Stimulated activated CD4-positive, alpha-beta T cell treated with anti-CD3 and anti-CD28 coated beads, Interleukin-4, amount 100 ng/mL, for 1 hour (primary cell): ENCODE data around the gene PPP1R13B.
"Not testable (repeated sequence)": the region's sequence is repeated elsewhere in the genome, so short reads cannot be mapped to it uniquely, and the experiment has no call there.

Source experiments
- DNase-seq: peaks from one replicate; pipeline ENCODE4 v3.0.0-alpha.2; 2020

Gene PPP1R13B, protein sequence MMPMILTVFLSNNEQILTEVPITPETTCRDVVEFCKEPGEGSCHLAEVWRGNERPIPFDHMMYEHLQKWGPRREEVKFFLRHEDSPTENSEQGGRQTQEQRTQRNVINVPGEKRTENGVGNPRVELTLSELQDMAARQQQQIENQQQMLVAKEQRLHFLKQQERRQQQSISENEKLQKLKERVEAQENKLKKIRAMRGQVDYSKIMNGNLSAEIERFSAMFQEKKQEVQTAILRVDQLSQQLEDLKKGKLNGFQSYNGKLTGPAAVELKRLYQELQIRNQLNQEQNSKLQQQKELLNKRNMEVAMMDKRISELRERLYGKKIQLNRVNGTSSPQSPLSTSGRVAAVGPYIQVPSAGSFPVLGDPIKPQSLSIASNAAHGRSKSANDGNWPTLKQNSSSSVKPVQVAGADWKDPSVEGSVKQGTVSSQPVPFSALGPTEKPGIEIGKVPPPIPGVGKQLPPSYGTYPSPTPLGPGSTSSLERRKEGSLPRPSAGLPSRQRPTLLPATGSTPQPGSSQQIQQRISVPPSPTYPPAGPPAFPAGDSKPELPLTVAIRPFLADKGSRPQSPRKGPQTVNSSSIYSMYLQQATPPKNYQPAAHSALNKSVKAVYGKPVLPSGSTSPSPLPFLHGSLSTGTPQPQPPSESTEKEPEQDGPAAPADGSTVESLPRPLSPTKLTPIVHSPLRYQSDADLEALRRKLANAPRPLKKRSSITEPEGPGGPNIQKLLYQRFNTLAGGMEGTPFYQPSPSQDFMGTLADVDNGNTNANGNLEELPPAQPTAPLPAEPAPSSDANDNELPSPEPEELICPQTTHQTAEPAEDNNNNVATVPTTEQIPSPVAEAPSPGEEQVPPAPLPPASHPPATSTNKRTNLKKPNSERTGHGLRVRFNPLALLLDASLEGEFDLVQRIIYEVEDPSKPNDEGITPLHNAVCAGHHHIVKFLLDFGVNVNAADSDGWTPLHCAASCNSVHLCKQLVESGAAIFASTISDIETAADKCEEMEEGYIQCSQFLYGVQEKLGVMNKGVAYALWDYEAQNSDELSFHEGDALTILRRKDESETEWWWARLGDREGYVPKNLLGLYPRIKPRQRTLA

DNA sequence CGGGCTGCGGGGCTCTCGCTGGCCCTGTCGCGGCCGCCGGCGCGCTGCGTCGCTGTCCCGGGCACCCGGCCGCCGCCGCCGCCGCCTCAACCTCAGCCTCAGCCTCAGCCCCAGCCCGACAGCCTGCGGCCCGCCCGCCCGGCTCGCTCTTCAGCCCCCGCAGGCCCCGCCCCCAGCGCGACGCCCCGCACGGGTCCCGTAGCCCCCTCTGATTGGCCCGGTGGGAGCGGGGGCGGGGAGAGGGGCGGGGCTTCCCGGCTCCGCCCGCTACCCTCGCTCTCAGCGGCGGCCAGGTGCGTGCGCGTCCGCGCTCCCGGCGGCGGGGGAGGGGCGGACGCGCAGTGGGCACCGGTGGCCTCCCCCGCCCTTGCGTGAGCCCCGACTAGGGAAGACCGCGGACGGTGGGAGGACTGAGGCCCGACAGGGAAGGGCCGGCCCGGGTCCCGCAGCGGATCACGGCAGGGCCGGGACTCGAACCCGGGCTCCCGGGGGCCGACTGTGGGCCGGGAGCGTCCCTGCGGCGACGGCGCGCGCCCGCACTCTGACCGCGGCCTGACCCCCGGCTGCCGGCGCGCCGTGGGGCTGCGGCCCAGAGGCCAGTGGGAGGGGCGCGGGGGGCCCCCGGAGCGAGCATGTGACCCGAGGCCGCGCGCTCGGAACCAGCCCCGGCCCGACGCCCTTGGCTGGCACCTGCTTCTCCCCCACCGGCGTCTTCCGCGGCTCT lies at the start of gene PPP1R13B:
PPP1R13B (minus strand) TSS at position 125 of the 724 bp plus-strand sequence. CDS start 268 bp downstream, outside the sequence.
- peak; percentile 97 for DNase-seq

GRCh38 chr14:103896578-103896977 lies 49.2 kb upstream of the PPP1R13B start:
- DNase-seq: no peak

DNA sequence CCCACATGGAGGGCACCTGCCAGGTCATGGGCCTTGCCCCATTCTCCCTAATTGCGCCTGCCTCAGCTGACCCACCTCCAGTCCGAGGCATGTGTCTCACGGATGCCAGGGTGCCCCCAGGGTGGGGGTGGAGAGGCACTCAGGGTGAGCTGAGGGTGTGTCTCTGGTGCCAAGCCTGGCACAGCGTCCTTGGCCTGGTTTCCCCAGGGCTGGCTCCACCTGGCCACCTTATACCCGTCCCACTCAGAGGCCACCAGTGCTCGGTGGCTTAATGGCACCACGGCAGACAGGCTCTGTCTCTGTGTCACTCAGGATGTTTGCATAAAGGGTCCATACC lies 47.3 kb upstream of the PPP1R13B start:
- no peak for DNase-seq

DNA sequence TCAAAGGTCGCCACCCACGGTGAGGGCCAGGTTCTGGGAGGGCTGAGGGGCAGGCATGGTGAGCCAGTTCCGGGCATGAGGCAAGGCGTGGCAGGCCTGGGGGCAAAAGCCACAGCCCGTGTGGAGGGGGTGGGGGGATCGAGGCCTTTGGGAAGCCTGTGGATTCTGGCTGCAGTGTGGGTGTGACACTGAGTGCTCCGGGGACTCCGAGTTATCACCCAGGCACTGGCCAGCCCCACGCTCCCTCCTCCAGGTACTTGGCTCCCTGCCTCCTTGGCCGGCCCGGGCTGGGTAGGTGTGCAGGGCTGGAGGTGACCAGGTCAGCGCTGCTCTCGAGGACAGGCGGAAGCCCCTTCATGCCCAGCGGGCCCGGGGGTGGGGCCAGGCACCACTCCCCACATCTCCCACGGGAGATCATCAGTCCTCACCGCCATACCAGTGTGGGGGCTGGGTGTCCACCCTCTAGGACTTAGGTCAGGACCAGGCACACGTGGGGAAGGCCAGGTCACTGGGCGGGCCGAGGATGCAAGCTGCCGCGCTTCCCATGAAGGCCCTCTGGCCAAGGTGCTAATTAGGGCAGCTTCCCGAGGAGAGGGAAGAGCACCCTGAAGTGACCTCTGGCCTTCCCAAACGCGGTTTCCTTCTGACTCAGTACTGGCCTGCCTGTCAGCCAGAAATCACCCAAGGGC lies 46.8 kb upstream of the PPP1R13B start:
- DNase-seq: no peak

DNA sequence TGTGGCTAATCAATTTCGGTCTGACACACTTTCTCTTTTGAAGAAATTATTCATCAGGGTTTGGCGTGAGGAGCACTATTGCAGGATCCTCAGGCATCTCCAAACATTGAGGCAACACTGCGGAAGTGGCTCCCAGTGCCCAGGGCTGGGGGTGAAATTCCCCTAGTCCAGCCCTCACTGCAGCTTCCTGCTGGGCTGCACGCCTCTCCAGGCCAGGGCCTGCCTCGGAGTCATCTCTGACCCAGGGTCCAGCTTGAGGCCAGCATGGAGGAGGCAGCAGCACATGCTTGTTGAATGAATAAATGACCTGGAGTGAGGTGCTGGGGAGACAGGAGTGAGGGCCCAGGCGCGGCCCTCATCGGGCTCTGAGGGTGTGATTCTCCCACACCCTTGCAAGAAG lies 44.9 kb upstream of the PPP1R13B start:
- DNase-seq: no peak

DNA sequence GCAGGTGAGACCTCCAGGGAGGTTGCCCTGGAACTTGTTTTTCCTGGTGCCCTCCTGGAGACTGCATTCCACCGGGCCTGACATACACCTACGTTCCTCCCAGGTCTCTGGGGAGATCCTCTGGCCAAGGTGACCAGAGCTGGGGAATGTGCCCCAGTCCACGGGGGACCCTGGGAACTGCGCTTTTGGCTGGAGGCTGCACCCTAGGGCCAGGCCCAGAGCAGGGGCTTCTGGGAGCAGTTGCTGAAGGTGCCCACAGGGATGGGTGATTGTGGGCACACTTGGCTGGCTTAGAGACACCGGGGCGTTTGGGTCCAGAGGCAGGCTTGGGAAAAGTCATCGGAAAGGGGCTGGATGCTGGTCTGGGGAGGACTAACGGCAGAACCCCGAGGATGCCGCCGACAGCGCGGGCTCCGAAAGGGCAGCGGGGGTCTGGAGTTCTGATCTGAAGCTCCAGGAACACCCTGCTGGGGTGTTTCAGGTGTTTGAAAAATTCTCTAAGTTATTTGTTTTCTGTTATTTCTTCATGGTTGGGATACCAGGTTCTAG lies 44.4 kb upstream of the PPP1R13B start:
- DNase-seq: no peak

DNA sequence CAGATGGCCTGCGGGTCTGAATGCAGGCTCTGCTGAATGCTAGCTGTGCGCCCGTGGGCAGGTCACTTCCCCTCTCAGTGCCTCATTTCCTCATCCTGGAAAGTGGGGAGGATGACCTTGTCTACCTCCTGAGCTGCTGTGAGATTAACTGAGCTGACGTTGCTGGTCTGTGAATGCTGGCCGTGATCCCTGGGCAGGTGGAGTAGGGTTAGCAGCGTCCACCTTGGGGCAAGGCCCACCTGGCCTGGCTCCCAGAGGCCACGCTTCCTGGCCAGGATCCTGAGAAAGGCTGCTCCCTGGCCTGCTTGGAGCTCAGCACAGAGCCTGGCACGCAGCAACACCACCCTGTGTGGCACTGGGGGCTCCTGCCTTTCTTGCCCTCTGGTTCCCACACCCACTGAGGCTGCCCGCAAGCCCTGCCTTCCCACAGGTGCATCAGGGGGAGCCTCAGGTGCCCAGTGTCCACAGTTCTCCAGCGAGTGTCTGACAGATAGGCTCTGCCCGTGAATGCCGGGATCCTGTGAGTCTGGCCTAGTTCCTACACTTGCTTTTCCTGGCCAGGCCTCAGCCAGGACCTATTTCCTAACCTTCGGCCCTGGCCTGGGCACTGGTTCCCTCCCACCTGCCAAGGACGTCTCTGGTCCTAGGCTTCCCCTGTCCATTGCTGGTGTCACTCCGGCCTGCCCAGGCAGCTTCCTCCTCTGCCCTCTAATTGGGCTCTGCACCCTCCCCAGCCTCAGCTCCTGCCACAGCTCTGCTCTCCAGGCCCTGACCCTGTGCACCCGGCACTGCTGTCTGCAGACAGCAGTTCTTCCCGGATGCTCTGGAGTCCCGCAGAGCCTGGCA lies 43.7 kb upstream of the PPP1R13B start:
- DNase-seq: no peak

DNA sequence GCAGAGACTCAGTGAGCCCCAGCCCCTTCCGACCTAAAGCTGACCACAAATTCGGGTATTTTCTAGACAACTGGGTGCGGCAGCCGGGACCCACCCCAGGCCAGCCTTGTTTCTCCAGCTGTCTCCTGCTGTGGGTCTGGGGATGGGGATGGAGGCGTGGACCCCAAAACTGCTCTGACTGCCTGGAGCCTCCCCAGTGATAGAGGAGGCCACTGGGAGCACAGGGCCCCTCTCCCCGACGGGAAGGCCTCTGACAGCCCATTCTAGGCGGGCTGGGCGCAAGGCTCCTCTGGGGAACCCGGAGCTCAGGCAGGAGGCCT lies 42.6 kb upstream of the PPP1R13B start:
- DNase-seq: no peak

- DNase-seq: no peak
Observed at GRCh38 chr14:103889313-103890051, 42.1 kb upstream of the PPP1R13B start.

- not testable (repeated sequence) for DNase-seq
Observed at GRCh38 chr14:103889002-103889312, 41.6 kb upstream of the PPP1R13B start.

GRCh38 chr14:103887557-103888115 lies 40.3 kb upstream of the PPP1R13B start:
- no peak for DNase-seq

DNA sequence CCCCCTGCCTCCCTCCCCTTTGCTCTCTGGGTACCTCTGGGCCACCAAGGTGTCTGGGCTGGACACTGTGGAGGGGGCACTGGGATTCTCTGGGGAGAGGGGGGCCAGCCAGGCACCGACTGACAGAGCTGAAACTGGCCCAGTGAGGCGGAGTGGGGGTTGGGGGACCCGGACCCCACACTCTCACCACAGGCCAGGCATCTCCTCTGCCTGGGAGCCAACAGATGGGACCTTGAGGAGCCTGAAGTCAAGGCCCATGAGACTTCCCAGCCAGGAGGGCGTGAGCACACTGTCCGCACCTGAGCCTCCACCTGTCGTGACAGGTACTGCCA lies 39.8 kb upstream of the PPP1R13B start:
- no peak for DNase-seq

GRCh38 chr14:103886304-103887169 lies 39.2 kb upstream of the PPP1R13B start:
- no peak for DNase-seq

DNA sequence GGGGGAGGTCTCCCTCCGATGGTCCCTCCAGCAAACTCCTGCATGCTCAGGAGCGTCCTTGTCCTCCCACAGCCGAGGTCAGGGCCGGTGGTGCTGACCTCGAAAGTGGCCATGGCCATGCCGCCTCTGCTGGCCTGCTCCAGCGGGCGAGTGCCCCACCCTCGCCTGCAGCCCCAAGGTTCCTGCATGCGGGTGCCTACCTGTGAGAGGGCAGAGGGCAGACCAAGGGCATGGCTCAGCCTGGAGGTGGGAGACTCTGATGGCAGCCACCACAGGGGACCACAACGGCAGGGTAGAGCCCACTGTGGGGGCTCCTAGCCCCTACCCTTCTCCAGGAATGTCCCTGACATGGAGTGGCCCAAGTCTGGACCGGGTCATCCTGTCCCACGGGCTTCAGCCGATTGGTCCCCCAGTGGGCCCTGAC lies 38.1 kb upstream of the PPP1R13B start:
- DNase-seq: no peak

GRCh38 chr14:103884854-103885253 lies 37.5 kb upstream of the PPP1R13B start:
- DNase-seq: no peak

- DNase-seq: no peak
Observed at GRCh38 chr14:103883263-103883523, 35.8 kb upstream of the PPP1R13B start.

DNA sequence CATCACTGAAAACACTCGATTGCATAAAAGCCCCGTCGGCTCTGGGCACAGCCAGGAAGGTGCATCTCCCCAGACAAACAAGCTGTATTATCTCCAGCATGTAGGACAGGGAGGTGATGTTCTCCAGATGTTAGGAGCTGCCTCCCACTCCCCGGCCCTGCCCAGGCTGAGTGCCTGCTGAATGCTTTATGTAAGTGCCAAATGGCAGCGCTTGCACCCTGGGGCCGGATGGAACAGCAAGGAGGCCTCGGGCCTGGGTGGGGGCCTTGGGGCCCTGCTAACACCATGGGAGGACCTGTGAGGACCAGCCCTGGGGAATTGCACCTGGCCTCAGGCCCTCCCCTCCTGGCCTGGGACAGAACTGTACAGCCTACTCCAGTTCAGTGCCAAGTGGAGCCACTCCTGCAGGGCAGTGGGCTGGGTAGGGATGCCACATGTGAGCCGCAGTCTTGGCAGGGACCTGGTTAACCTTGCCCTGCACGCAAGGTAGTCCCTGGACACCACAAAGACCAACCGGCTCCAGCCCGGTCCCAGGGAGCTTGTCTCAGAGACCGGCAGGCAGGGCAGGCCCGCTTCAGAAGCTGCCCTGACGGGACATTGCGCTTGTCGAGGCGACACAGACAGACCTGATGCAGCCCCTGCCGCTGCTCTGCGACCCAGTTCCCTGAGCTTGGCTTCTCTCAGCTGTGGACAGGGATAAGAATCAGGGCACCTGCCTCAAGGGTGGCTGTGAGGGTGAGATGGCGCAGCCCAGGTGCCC lies 35.3 kb upstream of the PPP1R13B start:
- no peak for DNase-seq

DNA sequence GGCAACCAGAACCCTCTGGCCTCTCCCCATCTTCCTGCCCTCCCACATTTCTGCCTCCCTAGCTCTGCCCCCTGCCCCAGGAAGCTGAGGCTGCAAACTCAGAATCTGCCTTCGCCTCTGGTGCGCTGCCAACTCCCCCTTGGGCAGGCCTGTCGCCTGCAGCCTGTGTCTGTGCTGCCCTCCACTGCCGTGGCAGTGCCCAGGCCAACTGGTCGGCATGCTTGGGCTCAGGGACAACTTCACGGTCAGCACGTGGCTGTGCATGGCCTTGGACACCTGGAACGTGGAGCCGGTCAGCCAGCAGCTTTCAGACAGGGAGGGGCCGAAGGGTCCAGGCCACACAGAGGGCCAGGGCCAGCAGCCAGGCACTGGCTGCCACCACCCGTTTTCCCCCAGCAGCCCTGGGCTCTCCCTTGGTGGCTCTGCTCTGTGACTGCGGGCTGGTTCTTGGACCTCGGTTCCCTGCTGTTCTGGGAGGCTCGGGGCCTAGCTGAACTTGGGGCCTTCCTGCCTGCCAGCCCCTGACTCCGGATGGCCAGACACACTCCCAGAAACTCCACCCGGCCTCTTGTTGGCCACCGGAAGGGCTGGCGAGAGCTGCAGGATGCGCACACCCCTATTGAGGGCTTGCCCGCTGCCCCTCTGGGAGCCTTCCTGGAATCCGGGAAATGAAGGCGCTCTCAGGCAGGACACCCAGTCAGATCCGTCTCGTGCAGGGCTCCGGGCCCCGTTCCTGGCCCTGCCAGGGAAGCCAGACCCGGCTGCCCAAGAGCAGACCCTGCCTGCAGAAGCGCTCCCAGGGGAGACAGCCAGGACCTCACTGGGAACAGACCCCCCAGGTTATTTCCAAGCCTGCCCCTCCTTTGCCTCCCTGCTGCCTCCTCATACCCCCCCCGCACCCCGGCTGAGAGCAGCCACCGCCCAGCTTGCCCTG lies 34.2 kb upstream of the PPP1R13B start:
- no peak for DNase-seq
